Measurements from ENCODE around the gene RNASEH2A. TPM values are rescaled to one million over a fixed set of nuclear protein-coding genes. Genes with fewer than 3 reads are reported as not detected.

RNASEH2A gene
- total RNA-seq, 1 experiment from 2014 or later = 16.7 TPM

DNA sequence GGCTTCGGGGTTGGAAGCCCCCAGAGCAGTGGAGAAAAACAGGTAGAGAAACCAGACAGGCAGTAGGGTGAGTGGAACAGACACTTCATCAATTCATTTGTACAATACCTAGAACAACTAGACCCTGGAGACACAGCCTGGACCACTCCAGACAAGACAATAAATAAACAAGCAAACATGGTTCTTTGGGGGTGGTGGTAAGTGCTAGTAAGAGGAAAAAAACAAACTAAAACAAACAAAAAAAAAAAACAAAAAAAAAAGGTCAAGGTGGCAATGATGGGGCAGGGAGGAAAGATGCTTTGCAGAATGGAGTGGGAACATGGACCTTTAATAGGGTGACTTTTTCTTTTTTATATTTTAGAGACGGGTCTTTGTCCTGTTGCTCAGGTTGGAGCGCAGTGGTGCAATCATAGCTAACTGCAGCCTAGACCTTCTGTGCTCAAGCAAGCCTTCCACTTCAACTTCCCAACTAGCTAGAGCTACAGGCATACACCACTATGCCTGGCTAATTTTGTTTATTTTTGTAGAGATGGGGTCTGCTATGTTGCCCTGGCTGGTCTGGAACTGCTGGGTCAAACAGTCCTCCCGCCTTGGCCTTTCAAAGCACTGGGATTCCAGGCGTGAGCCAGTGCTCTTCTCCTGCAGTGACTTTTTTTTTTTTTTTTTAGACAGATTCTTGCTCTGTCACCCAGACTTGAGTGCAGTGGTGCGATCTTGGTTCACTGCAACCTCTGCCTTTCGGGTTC lies 12.0 kb upstream of the RNASEH2A start:
- intact Hi-C loops (cut with micrococcal nuclease) = loop anchor here (5.0 kb wide), 1 partner anchor 72 kb away; the partner anchor contains the start of gene TNPO2
- Mint-ChIP-seq H3K27me3 (ENCODE audit: insufficient read depth, unreplicated experiment) (no peaks in the 10 kb centered on the region), H3K4me1 (ENCODE audit: insufficient read depth, unreplicated experiment) (peaks cover 29% of the 10 kb centered on the region), H3K36me3 (ENCODE audit: insufficient read depth, unreplicated experiment) (peaks cover 80% of the 10 kb centered on the region), H3K27ac (ENCODE audit: low read depth, unreplicated experiment) (peak overlapping the region; percentile 95), H3K9me3 (ENCODE audit: unreplicated experiment) (no peaks in the 10 kb centered on the region), H3K4me3 (ENCODE audit: unreplicated experiment) (peak overlapping the region; percentile 94)
- ChIA-PET POLR2A (interaction anchor here (0.7 to 8.4 kb wide), 12 partner anchors 7 to 1733 kb away, joined by 3 to 410 read pairs (median 11); partner anchors contain the start of genes HOOK2, PRDX2, RNASEH2A and THSD8), CTCF (interaction anchor here (0.5 to 14.5 kb wide), 8 partner anchors 8 to 97 kb away, joined by 3 to 307 read pairs (median 3); partner anchors contain the start of gene HOOK2)
- TF ChIP-seq, protein P1, sequence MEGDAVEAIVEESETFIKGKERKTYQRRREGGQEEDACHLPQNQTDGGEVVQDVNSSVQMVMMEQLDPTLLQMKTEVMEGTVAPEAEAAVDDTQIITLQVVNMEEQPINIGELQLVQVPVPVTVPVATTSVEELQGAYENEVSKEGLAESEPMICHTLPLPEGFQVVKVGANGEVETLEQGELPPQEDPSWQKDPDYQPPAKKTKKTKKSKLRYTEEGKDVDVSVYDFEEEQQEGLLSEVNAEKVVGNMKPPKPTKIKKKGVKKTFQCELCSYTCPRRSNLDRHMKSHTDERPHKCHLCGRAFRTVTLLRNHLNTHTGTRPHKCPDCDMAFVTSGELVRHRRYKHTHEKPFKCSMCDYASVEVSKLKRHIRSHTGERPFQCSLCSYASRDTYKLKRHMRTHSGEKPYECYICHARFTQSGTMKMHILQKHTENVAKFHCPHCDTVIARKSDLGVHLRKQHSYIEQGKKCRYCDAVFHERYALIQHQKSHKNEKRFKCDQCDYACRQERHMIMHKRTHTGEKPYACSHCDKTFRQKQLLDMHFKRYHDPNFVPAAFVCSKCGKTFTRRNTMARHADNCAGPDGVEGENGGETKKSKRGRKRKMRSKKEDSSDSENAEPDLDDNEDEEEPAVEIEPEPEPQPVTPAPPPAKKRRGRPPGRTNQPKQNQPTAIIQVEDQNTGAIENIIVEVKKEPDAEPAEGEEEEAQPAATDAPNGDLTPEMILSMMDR (IDR thresholded peaks at IDR 0.05; ENCODE audit: unreplicated experiment) = no peak
- BruUV-seq (replicated peaks) = no TSS peak
- DNase-seq (ENCODE audit: unreplicated experiment) = no peak

DNA sequence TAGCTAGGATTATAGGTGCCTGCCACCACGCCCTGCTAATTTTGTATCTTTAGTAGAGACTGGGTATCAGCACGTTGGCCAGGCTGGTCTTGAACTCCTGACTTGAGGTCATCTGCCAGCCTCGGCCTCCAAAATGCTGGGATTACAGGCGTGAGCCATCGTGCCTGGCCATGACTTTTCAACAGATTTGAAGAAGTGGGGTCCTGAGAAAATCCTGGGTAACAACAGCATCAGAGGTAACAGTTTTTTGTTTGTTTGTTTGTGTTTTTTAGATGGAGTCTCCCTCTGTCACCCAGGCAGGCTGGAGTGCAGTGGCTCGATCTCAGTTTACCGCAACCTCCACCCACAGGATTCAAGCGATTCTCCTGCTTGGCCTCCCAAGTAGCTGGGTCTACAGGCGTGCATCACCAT lies 11.4 kb upstream of the RNASEH2A start:
- ChIA-PET CTCF (interaction anchor here (0.5 to 14.5 kb wide), 12 partner anchors 9 to 1966 kb away, joined by 3 to 307 read pairs (median 4); partner anchors contain the start of gene HOOK2), POLR2A (interaction anchor here (0.7 to 8.4 kb wide), 10 partner anchors 11 to 74 kb away, joined by 3 to 410 read pairs (median 4); partner anchors contain the start of genes HOOK2, RNASEH2A and TNPO2)
- Mint-ChIP-seq H3K27me3 (ENCODE audit: insufficient read depth, unreplicated experiment) (no peaks in the 10 kb centered on the region), H3K4me1 (ENCODE audit: insufficient read depth, unreplicated experiment) (peaks cover 29% of the 10 kb centered on the region), H3K27ac (ENCODE audit: low read depth, unreplicated experiment) (no peak overlapping the region), H3K36me3 (ENCODE audit: insufficient read depth, unreplicated experiment) (peaks cover 80% of the 10 kb centered on the region), H3K4me3 (ENCODE audit: unreplicated experiment) (no peak overlapping the region), H3K9me3 (ENCODE audit: unreplicated experiment) (no peaks in the 10 kb centered on the region)
- TF ChIP-seq, protein P1 (IDR thresholded peaks at IDR 0.05; ENCODE audit: unreplicated experiment) = no peak
- DNase-seq (ENCODE audit: unreplicated experiment) = no peak
- intact Hi-C loops (cut with micrococcal nuclease) = loop anchor here (5.0 kb wide), 1 partner anchor 73 kb away; the partner anchor contains the start of gene TNPO2
- BruUV-seq (replicated peaks) = no TSS peak

DNA sequence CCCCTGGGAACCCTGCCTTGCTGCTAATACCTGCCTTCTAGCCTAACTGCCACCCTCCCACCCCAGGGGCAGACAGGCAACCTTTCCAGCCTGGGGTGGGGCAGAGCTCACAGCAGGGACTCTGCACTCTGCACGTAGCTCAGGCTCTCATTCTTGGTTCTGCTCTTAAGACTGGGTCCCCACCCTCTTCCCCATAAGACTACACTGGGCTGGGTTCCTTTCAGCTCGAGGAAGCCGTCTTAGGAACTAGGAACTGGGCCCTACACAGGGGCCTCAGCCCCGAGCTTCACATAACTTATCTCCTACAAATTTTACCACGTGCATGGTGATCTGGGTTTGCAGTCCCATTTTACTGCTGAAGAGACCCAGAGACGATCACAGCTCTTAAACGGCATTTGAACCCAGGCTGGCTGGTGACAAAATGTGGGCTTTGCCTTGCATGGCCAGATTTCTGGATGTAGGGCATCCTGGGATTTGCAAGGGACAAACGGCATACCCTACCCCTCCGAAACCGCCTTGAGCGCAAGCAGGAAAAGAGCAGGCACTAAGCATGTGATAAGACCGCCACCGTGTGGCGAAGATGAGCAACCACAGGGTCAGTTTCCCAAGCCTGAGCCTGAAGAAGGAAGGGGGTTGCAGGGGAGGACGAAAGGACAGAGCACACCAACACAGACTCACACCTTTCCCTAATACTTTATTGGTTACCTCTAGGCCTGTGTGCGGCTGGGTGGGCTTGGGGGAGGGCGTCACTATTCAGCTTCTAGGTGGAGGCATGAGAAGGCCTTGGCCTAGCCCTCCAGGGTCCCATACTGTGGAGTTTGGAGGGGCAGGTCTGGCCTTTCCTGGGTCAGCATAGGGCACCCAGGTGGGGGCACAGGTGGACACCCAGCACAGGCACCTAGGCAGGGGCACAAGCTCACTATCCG lies 10.0 kb upstream of the RNASEH2A start:
- POLR2A ChIA-PET = interaction anchor here (0.9 to 8.4 kb wide), 14 partner anchors 10 to 115 kb away, joined by 3 to 410 read pairs (median 5); partner anchors contain the start of genes DHPS, GET3, HOOK2 and RNASEH2A
- peak; percentile 87 for DNase-seq (ENCODE audit: unreplicated experiment)
- Mint-ChIP-seq H3K27ac (ENCODE audit: low read depth, unreplicated experiment) (peak overlapping the region; percentile 84), H3K27me3 (ENCODE audit: insufficient read depth, unreplicated experiment) (no peaks in the 10 kb centered on the region), H3K9me3 (ENCODE audit: unreplicated experiment) (no peaks in the 10 kb centered on the region), H3K36me3 (ENCODE audit: insufficient read depth, unreplicated experiment) (peaks cover 74% of the 10 kb centered on the region), H3K4me1 (ENCODE audit: insufficient read depth, unreplicated experiment) (peaks cover 18% of the 10 kb centered on the region), H3K4me3 (ENCODE audit: unreplicated experiment) (peak overlapping the region; percentile 35)
- BruUV-seq (replicated peaks) = no TSS peak
- TF ChIP-seq, protein P1 (IDR thresholded peaks at IDR 0.05; ENCODE audit: unreplicated experiment) = peak; percentile 94
- intact Hi-C loops (cut with micrococcal nuclease) = loop anchor here (1.0 kb wide), 5 partner anchors 19 to 120 kb away; no protein-coding TSS in a partner anchor
- CTCF ChIA-PET = interaction anchor here (0.5 to 14.5 kb wide), 32 partner anchors 9 to 1135 kb away, joined by 3 to 307 read pairs (median 4); partner anchors contain the start of genes DNASE2, GCDH, HOOK2 and MAN2B1
